Cardiac septum (tissue), 1 donor: ENCODE measurements around the gene TMEM86A. TPM values are rescaled to one million over a fixed set of nuclear protein-coding genes. Genes with fewer than 3 reads are reported as not detected.
"Not testable (repeated sequence)": the region's sequence is repeated elsewhere in the genome, so short reads cannot be mapped to it uniquely, and the experiment has no call there.

Source experiments
- DNase-seq: peaks from one replicate; pipeline ENCODE4 v3.0.0-alpha.2; 2020; ENCODE audit warnings: low spot score
- intact Hi-C: fragments of 100-400 bp; cut with DNase I; formaldehyde crosslinking; loops from one replicate; pipeline ENCODE4 v1.14.0; 2022
- long read RNA-seq: library from polyadenylated mRNA; unstranded; transcript quantifications from one replicate; pipeline ENCODE4 v2.0.0, GENCODE V29; 2021
- total RNA-seq: library from RNA; stranded (reverse); fragmentation: NEBNext Ultra II Directional; extraction: Animal tissue kit (Norgen Biotek cat#: 25700); gene quantifications from one replicate; pipeline ENCODE4 v1.2.1, GENCODE V29; 2021
- donor health status: DM: no; HTN: no; CAD: no.

The TMEM86A gene, protein sequence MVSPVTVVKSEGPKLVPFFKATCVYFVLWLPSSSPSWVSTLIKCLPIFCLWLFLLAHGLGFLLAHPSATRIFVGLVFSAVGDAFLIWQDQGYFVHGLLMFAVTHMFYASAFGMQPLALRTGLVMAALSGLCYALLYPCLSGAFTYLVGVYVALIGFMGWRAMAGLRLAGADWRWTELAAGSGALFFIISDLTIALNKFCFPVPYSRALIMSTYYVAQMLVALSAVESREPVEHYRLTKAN
- 2.6 TPM for total RNA-seq
- long read RNA-seq, partial matches to known transcripts, result 0 of 4 reads
- long read RNA-seq, other reads (novel, unspliced or antisense), result 1 of 4 reads

DNA sequence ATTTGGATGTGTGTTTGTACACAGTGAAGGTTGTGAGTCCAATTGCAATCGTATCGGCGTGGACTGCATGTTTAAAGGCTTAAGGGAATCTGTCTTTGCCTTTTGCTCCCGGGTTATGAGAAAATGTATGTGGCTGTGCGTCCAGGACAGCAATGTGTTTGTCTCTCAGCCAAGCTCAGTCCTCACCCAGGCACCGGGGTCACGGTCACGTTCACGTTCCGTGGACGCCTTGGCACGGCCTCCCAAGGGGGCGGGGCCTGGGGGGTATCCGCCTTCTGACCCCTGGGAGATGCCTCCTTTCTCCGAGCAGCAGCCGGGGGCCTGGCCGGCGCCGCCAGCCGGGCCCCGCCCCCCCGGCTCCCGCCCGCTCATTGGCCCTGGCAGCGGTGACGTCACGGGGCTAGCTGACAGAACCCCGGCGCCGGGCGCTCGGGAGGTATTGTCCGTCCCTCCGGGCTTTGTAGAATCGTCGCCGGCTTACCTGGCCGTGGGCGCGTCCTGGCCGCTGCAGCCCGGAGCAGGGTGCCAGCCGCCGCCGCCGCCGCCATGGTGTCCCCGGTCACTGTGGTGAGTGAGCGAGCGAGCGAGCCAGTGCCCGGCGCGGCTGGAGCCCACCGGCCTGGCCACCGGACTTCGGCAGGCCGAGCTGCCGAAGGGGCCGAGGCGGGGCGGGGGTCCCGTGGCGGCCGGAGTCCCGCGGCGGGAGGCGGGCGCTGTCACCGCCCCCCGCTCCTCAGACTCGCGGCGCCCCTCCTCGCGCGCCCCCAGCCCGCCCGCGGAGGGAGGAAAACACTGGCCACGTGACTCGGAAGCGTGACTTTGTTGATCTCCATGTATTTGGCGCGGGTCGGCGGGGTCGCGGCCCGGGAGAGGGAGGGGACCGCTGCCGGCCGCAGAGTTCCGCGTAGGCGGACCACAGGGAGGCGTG lies at the start of gene TMEM86A:
Gene TMEM86A, plus strand, starts transcription at position 439 of the 928 bp plus-strand sequence. Its CDS starts 108 bp downstream, at position 547.
- DNase-seq, result peak; percentile 95
- intact Hi-C loops, result loop anchor here (1.0 to 5.0 kb wide), 2 partner anchors 64 to 111 kb away; partner anchors contain the start of genes SPTY2D1 and UEVLD

DNA sequence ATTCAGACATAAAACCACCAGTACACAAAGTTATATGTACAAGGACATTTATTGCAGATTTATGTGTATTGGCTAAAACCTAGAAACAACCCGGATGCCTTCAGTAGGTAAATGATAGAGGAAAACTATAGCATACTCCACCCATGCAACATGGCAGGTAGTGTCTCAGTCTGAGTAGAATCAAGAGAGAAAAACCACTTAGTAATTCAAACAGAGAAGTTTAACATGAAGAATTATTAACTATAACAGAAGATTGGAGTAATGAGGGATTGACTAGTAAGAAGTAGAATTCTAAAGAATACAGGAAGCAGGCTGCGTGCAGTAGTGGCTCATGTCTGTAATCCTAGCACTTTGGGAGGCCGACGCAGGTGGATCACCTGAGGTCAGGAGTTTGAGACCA lies 48.2 kb upstream of the TMEM86A start:
- no peak for DNase-seq
- intact Hi-C loops, result no loop called here

DNA sequence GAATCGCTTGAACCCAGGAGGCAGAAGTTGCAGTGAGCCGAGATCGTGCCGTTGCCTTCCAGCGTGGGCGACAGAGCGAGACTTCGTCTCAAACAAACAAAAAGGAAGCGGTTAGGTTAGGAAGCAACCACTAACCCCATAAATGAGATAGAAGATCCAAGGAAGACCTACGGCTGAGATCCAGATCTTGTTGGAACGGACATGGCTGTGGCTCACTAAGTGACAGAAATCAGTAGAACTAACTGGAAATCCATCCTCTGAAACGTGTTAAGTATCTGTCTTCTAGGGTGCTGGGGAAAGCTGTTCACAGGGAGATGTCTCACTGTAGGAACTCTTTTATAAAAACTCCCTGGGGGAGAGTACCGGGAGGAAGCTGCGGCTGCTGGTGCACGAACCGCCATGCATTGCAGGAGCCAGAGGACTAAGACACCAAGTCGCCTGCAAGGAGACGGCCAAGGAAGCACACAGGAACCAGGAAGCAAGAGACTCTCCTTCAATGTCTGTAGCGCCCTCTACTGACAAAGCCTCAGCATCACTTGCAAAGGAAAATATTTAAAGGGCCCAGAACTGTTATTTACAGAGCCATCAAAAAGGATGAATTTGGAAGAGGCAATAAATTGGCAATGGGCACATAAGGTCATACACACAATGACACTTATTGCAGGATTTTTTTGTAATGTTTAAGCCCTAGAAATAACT lies 47.6 kb upstream of the TMEM86A start:
- intact Hi-C loops, result no loop called here
- DNase-seq, result no peak

DNA sequence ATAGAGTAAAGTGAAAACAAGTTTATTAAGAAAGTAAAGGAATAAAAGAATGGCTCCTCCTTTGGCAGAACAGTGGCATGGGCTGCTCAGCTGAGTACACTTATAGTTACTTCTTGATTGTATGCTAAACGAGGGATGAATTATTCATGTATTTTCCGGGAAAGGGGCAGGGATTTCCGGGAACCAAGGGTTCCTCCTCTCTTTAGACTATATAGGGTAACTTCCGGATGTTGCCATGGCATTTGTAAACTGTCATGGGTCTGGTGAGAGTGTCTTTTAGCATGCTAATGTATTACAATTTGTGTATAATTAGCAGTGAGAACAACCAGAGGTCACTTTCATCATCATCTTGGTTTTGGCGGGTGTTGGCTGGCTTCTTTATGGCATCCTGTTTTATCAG lies 40.9 kb upstream of the TMEM86A start:
- intact Hi-C loops, result no loop called here
- no peak for DNase-seq

DNA sequence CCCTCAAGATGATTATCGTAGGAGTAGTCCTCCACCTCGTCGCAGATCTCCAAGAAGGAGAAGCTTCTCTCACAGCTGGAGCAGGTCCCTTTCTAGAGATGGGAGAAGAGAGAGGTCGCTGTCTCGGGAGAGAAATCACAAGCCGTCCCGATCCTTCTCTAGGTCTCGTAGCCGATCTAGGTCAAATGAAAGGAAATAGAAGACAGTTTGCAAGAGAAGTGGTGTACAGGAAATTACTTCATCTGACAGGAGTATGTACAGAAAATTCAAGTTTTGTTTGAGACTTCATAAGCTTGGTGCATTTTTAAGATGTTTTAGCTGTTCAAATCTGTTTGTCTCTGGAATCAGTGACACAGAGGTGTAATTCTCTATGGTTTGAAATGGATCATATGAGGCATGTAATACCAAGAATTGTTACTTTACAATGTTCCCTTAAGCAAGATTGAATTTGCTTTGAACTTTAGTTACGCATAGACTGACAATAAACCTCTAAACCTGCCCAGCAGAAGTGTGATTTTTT lies 33.2 kb upstream of the TMEM86A start:
- intact Hi-C loops, DNase-seq: not testable (repeated sequence)

DNA sequence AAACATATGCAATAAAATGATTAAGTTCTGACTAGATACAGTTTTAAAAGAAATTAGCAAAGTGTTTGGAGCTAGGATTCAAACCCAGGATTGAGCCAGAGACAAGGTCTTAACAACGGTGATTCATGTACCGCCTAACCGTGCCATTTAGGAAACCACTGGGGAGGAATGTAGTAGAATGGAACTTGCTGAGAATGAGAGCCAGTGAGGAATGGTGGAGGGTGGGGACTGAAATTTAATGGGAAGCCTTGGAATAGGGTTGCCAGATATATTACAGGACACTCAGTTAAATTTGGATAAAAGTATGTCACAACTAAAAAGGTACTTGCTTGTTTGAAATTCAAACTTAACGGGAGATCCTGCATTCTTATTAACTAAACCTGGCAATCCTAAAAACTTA lies 30.4 kb upstream of the TMEM86A start:
- intact Hi-C loops, result no loop called here
- DNase-seq, result no peak

DNA sequence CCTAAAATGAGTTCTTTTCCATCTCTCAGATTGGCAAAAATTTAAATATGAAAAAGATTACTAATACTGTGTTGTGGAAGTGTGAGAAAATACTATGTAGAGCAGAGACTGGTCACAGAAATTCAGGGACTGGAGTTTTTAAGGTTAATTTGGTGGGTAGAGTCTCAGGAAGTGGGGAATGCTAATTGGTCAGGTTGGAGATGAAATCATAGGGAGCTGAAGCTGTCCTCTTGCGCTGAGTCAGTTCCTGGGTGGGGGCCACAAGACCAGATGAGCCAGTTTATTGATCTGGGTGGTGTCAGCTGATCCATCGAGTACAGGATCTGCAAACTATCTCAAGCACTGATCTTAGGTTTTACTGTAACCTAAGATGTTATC lies 29.4 kb upstream of the TMEM86A start:
- DNase-seq, result no peak
- intact Hi-C loops, result no loop called here

DNA sequence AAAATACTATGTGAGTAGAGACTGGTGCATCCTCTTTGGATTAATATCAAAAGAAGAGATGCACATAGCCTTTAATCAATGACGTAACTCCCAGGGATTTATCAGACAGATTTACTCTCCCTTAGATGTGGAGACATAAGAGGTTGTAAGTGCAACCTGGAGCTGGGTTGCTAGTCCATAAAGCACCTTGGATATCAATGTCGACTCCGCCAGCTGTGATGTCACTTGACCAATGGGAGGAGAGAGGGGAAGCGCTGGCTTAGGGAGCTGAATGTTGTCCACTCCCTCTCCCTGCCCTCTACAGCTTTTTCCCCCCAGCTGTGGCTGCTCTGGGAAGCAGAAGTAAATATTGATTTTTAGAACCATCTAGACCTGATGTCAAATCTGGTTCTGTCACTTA lies 28.9 kb upstream of the TMEM86A start:
- intact Hi-C loops, result no loop called here
- no peak for DNase-seq

DNA sequence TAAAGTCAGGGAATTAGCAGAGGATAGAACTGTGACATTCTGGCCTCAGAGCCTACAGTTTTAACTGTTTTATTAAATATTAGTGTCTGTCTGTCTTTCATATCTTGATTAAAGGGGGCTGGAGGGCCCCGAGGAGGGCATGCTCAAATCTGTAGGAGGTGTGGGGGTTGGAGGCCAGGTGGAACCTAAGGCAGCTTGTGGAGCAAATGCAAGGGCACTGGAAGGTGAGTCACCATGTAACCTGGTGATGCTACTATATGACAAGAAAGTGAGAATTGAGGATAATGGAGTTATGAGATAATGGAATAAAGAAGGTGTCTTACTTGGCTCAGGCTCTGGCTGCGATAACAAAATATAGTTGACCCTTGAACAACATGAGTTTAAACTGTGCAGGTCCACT lies 27.3 kb upstream of the TMEM86A start:
- intact Hi-C loops, result no loop called here

DNA sequence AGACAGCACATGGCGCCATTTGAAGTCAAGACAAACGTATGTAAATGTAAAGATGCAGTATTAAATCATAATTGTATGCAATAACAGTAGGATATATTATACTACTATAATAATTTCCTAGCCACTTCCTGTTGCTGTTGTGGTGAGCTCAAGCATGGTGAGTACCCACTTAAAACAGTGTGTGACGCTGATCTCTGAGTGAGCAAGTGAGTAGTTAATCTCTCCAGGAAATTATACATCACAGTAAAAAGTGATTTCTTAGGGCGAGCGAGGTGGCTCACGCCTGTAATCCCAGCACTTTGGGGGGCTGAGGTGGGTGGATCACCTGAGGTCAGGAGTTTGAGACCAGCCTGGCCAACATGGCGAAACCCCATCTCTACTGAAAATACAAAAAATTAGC lies 26.4 kb upstream of the TMEM86A start:
- intact Hi-C loops, DNase-seq: not testable (repeated sequence)

More for the DNA sequence above, 27.3 kb upstream of the TMEM86A start:
- DNase-seq, result no peak

DNA sequence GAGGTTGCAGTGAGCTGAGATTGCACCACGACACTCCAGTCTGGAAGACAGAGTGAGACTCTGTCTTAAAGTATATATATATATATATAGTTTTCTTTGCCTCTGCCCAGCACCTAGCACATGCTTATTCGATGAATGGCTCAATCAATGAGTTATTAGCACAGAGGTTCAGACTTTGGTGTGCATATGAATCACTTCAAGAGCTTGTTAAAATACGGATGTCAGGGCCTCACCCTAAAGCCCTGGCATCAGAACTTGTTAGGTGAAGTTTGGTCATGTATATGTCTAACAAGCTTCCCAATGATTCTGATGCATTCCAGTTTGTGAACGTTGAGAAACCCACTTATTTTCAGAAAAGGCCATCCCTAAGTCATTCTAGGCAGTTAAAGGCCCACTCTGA lies 21.8 kb upstream of the TMEM86A start:
- DNase-seq, result no peak
- intact Hi-C loops, result no loop called here

DNA sequence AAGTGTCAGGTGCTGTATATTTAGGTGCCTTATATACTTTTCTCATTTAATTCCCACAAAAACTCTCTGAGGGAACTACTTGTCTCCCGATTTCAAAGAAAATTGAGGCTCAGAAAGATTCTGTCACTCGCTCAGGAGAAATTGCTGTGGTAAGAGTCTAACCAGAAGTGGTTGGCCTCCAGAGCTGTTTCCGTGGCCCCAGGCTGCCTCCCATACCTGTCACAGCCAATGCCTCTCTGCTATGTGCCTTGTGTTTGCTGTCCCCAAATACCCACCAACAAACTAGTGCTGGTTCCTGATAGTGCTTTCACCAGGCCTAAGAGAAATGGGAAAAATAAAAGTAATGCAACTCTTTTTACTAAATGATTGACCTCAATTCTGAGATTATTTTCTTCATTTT lies 21.0 kb upstream of the TMEM86A start:
- intact Hi-C loops, result no loop called here
- DNase-seq, result no peak

DNA sequence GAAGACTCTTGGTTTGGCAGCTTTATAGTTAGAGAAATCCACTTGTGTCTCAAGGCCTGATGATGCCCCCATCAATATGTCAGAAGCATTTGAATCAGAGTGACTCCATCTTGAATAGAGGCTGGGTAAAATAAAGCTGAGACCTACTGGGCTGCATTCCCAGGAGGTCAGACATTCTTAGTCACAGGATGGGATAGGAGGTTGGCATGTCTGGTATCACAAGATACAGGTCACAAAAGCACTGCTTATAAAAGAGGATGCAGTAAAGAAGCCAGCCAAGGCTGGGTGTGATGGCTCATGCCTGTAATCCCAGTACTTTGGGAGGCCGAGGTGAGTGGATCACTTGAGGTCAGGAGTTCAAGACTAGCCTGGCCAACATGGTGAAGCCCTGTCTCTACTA lies 16.6 kb upstream of the TMEM86A start:
- DNase-seq, intact Hi-C loops: not testable (repeated sequence)

DNA sequence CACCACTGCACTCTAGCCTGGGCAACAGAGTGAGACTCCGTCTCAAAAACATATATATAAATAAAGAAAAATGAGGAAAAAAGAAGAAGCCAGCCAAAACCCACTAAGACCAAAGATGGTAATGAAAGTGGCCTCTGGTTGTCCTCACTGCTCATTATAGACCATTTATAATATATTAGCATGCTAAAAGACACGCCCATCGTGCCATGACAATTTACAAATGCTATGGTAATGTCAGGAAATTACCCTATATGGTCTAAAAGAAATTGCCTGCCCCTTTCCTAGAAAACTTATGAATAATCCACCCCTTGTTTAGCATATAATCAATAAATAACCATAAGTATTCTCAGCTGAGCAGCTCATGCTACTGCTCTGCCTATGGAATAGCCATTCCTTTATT lies 16.1 kb upstream of the TMEM86A start:
- intact Hi-C loops, result no loop called here
- DNase-seq, result no peak

DNA sequence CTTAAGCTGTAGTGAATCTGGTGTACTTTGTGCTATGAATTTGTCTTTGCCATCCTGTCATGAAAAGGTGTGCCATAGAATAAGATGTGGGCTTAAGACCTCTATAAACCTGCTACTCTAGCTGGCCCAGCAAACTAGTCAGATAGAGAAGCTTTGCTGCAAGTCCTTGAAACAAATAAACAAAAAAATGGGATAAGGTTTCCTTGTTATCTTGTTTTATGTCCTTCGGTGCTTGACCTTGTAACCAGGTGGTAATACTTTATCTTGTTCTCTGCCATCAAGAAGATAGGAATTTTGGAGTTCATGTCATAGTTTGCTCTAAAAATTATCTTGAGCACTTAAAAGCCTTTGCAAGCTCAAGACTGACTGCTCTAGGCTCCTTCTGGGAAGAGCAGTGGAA lies 14.3 kb upstream of the TMEM86A start:
- intact Hi-C loops, result no loop called here
- no peak for DNase-seq

DNA sequence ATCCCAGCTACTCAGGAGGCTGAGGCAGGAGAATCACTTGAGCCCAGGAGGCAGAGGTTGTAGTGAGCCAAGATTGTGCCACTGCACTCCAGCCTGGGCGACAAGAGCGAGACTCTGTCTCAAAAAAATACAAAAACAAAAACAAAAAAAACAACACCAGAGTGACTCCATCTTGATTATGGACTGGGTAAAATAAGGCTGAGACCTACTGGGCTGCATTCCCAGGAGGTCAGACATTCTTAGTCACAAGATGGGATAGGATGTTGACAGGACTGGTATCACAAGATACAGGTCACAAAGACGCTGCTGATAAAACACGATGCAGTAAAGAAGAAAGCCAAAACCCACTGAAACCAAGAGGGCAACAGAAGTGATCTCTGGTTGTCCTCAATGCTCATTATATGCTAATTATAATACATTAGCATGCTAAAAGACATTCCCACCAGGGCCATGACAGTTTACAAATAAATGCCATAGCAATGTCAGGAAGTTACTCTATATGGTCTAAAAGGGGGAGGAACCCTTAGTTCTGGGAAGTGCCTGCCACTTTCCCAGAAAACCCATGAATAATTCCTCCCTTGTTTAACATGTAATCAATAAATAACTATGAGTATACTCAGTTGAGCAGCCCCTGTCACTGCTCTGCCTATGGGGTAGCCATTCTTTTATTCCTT lies 7.0 kb upstream of the TMEM86A start:
- intact Hi-C loops, result not testable (repeated sequence)
- DNase-seq, result peak; percentile 27

DNA sequence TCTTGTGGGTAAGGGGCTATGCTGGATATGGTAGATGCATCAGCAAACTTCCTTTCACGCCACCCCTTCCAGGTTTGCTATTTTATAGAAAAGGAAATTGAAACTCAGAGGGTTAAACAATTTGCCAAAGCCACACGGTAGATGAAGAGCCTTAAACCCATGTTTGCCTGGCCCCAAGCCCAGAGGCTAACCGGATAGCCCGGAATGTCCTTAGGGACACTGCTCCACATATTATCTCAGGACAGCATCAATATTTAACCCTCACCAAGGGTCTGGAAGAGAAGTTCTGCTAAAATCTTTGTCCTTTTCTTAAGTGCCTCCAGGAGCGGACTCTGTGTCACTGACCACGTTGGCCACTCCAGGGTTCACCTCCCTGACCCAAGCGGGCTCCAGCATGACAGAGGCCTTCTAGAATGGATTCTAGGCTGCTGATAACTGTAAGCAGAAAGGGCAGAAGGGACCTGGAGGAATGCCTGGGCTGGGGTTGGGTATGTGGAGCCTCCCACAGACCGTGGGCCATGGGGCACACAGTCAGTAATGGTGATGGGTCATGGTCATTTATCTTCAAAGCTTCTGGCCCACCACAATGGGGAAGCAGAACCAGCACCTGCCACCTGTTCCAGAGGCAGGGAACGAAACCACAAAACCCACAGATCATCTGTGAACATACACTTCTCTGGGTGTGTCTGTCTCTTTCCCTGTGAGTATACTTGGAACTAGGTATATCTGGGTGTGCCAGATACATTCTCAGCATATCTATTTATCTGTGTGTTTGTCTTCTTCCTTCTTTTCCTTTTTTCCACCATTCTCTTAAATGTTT lies 5.4 kb upstream of the TMEM86A start:
- intact Hi-C loops, result no loop called here

DNA sequence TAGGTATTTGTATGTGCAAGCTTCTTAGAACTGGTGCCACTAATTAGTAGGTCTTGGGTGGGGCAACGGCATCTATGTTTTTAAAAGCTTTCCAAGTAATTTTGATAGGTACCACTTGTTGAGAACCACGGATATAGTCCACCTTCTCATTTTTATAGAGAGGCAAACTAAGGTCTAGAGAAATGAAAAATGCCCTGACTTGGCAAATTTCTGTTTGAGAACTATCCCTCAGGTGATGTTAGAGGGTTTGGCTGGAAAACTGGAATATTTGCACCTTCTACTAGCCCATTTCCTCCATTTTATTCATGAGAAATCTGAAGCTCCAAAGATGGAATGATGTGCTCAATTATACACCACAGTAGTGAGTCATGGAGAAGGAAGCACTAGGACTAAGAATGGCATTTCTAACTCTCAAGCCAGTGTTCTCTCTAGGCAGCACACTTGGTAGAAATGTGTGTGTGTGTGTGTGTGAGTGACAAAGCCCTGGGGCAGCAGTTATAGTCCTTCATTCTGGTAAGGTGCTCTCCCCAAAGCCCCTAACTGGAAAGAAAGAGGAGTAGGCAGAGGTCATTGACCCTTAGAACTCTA lies 1.8 kb upstream of the TMEM86A start:
- DNase-seq, result peak; percentile 17
- intact Hi-C loops, result loop anchor here (5.0 kb wide), 1 partner anchor 109 kb away; the partner anchor contains the start of gene UEVLD

More for the DNA sequence above, 5.4 kb upstream of the TMEM86A start:
- peak; percentile 44 for DNase-seq
